ENCODE measurements around the gene MEMO1.
A peak's percentile ranks its signal among the peaks of the same experiment; 100 is the strongest.
"Not testable (repeated sequence)": the region's sequence is repeated elsewhere in the genome, so short reads cannot be mapped to it uniquely, and the experiment has no call there.

Gene MEMO1

GRCh38 chr2:31997653-31998052 lies 13.2 kb downstream of the MEMO1 start:
- no peak for DNase-seq

DNA sequence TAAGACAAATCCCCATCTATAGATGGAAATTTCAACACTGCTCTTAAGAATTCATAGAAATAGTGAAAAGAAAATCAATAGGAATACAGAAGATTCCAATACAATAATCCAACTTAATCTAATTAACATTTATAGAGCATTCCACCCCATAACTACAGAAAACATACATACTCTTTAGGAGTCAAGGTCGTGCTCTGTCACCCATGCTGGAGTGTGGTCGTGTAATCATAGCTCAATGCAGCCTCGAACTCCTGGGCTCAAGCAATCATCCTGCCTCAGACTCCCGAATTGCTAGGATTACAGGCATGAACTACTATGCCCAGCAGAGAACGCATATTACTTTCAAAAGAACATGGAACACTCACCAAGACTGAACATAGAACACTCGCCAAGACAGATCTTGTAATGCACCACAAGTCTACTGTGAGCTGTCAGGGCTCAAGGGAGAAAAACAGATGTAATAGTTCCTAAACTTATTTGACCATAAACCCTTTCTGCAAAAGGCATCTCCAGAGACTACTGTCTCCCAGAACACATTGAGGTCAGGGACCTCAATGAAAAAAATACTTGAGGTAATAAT lies 14.1 kb downstream of the MEMO1 start:
- no peak for DNase-seq

DNA sequence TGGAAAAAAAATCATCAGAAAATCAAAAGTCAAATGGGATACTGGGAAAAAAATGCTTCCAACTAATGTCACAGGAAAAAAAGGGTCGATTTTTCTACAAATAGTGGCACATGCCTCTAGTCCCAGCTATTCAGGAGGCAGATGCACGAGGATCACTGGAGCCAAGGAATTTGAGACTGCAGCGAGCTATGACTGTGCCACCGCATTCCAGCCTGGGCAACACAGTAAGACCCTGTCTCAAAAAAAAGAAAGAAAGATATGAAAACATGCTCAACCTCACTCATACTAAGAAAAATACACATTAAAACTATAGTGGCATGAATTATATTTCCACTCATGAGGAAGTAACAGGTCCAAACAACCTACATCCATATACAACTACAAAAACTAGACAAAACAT lies 17.9 kb downstream of the MEMO1 start:
- no peak for DNase-seq

DNA sequence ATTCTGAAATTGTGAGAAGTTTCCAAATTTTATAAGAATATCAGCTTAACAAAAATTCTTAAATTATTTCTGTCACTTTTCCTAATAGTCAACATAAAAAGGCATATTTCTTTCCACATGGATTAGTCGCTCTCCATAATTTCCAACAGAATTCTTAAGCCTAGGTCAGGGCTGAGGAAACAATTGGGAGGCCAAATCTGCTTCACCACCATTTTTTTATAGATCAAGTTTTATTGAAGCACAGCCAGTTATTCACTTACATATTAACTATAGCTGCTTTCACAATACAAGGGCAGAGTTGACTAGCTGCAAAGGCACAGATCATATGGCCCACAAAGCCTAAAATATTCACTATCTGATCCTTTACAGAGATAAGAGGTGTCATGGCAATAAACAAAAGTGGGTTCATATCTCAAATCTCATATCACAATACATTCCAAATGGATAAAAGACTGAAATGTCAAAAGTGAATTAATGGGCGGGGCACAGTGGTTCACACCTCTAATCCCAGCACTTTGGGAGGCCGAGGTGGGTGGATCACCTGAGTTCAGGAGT lies 18.7 kb downstream of the MEMO1 start:
- no peak for DNase-seq

GRCh38 chr2:31989946-31990345 lies 20.9 kb downstream of the MEMO1 start:
- no peak for DNase-seq

DNA sequence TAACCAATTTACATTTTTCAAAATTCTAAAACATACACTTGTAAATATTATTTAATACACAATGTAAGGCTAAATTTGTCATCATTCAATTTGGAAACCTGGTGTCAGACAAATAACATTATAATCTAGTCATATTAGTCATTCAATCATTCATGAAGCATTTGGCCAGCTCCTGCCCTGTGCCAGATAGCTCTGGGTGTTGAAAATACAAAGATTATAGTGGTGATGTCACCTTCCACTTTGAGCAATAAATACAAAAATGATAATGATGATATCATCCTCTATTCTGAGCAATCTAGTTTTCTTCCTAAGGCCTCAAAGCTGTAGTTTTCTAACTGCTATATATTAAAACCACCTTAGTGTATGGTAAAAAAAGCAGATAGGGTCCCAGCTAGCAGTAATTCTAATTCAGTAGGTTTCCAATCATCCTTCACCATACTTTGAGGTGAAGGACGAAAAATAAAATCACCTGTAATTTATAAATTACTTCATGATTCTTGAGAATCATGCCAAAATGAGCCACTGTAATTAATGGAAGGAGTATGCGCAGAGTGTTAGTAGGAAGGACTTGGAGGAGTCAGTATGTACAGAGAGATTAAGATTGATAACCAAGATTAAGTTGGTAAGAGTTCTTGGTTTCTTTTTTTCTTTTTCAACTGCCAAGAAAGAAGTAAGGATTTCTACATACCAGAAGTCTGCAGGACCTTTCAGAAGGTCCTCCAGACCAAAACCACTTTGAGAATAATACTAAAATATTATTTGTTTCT lies 23.2 kb downstream of the MEMO1 start:
- DNase-seq: peak in 1 of 2 donors; percentile 26

- DNase-seq: no peak
Observed at GRCh38 chr2:31986906-31987305, 23.9 kb downstream of the MEMO1 start.

GRCh38 chr2:31983762-31984467 lies 26.9 kb downstream of the MEMO1 start:
- peak in 1 of 2 donors; percentile 11 for DNase-seq

DNA sequence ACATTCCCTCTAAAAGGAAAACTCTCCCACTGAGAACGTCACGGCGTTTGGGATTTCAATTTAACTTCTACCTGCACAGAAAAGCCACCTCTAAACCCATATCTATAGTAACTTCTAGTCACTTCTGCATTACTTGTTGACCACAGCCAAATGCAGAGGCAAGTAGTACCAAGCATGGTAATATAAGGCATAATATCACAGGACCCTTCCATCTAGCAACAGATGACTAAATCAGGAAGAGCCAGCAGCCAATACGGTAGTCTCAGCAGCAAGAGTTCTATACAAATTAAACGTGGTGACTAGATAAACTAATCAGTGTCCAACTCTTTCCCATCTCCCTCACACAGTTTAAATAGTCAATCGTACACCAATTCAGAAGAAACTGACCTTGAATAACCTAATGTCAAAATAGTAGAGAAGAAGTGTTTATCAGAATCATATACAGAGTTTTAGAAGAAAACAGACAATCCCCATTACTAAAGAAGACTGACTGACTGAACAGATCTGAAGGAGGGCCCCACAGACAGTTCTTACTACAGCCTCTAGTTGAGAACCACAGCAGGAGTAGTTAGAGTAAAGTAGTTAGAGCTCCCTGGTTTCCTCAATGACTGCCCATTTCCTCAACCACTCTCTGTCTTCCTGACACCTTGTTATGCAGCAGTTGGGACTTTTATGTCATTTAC lies 30.0 kb downstream of the MEMO1 start:
- peak; percentile 53 to 77 for DNase-seq

GRCh38 chr2:31979956-31980355 lies 30.9 kb downstream of the MEMO1 start:
- no peak for DNase-seq

DNA sequence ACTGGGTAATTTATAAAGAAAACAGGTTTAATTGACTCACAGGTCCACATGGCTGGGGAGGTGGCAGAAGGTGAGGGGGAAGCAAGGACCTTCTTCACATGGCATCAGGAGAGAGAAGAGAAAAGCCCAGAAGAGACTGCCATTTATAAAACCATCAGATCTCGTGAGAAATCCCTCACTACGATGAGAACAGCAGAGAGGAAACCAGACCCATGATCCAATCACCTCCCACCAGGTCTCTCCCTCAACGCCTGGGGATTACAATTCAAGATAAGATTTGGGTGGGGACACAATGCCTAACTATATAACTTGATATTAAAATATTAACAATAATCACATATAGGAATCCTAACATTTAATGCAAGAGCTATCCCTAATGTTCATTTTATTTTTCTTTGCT lies 31.8 kb downstream of the MEMO1 start:
- DNase-seq: no peak

GRCh38 chr2:31978436-31978835 lies 32.4 kb downstream of the MEMO1 start:
- no peak for DNase-seq

- no peak for DNase-seq
Observed at GRCh38 chr2:31973665-31974064, 37.1 kb downstream of the MEMO1 start.

DNA sequence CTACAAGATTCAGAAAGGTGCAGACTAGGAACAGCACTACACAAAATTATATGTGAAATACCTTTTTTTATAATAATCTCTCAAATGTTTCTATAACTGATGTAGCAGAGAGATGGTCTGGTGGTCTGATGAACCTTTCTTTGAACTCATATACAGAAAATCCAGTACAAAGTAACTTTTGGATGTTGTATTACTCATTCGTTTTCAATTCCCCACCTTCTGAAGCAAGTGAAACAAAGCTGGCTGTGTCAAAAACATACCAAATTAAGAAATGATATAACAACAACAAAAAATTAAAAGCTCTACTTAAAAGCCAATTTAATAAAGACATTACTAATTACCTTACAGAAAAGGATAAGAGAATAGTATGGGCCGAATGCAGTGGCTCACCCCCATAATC lies 38.7 kb downstream of the MEMO1 start:
- no peak for DNase-seq

GRCh38 chr2:31969178-31969577 lies 41.6 kb downstream of the MEMO1 start:
- no peak for DNase-seq

DNA sequence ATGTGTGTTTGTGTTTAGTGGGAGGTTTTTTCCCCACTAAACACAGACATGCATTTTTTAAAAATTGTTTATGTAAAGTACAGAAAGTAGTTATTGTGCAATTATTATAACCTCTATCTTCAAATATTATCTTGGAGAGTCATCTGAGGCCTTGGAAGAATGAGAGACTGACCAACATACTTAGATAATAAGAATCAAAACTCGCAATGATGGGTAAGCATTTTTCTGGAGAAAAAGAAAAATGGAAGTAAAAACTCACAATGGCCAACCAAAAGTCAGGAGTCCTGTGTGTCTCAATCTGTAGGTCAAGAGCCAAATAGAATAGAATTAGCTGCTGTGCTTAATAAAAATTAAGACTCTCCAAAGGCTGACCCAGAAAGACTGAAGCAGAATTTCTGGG lies 43.0 kb downstream of the MEMO1 start:
- no peak for DNase-seq

GRCh38 chr2:31966402-31966801 lies 44.4 kb downstream of the MEMO1 start:
- DNase-seq: not testable (repeated sequence)

DNA sequence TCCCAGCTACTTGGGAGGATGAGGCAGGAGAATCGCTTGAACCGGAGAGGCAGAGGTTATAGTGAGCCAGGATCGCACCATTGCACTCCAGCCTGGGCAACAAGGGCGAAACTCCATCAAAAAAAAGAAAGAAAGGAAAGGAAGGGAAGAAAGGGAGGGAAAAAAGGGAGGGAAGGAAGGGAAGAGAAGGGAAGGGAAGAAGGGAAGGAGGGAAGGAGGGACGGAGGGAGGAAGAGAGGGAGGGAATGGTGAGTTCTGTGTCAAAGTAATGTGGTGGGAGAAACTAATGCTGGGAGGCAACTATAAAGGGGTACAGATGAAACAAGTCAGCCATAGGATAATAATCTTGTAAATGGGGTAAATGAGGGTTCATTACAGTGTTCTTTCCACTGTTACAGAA lies 45.7 kb downstream of the MEMO1 start:
- no peak for DNase-seq

DNA sequence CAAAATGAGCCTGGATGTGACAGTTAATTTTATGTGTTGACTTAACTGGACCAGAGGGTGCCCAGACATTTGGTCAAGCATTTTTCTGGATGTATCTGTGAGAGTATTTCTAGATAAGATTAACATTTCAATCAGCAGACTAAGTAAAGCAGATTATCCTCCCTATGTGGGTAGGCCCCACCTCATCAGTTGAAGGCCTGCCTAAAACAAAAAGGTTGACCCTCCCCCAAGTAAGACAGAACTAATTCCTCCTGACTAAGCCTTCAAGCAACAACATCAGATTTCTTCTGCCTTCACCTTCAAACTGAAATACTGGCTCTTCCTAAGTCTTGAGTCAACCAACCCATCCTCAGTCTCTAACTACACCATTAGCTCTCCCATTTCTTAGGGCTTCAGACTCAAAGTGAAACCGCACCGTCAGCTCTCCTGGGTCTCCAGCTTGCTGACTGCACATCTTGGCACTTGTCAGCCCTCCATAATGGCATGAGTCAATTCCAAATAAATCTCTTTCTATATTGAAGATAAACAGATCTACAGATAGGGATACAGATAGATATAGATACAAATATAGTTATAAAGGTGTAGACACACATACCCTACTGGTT lies 47.9 kb downstream of the MEMO1 start:
- DNase-seq: no peak

- DNase-seq: no peak
Observed at GRCh38 chr2:31958140-31958717, 52.6 kb downstream of the MEMO1 start.

DNA sequence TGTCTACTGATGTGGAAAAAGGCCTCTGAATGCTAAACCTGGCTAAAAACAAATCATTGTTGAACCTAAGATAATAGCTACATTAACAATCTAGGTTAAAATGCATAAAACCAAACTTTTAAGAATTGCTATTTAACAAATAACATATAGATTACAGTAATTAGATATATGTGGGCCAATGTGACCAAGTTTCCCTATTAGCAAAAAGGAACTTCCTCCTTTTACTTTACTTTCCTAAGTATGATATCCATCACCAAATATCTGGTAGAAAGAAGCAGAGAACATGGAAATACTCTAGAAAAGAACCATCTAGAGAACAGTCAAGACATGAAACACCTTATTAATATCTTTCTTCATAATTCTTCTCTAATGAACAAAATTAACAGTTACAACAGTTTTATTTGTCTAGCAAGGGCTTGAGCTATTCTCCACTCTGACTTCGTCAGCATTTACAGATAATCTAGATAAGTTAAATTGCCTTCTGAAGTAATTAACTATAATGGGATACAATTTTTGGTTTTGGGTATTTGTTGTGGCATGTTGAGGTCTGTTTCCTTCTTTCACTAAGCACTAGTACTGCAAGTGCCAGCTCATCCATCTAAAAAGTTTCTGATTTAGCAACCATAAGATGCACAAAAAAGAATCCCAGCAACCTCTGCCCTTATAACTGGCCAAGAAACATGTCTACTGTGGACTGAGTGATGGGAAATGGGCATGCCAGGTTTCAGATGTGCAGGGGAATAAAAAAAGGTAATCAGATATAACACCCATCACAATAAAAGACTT lies 53.3 kb downstream of the MEMO1 start:
- peak in 1 of 2 donors; percentile 27 for DNase-seq
